Fibroblast of skin of right quadriceps (primary cell): ENCODE measurements around the gene RASGEF1C.
"Not testable (repeated sequence)": the region's sequence is repeated elsewhere in the genome, so short reads cannot be mapped to it uniquely, and the experiment has no call there.

Experiments used
- DNase-seq: peaks from one replicate; pipeline ENCODE4 v3.0.0-alpha.2; 2013

RASGEF1C gene

GRCh38 chr5:180135128-180135955 is 73.7 kb downstream of the RASGEF1C start:
- peak; percentile 6 for DNase-seq

DNA sequence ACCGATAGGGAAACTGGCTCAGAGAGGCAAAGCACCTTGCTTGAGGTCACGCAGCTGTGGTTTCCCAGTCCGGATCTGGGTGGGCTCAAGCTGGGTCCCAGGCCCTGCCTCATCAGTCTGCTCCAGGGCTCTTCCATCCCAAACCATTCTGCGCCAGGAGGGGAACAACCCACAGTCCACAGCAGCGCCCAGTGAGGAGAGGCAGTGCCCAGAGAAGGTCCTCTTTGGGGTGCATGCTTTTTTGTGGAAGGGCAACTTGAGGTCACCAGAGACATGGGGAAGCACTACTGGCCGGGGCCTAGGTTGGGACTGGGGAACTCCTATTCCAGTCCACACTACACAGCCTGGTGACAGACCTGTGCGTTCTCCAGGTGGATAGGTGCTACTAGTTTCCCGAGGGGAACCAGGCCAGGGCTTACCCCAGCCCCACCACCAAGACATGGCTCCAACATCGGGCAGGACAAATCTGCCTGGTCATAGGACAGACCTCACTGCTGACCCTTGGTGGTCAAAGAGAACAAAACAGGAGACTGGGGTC is 75.0 kb downstream of the RASGEF1C start:
- no peak for DNase-seq

GRCh38 chr5:180133551-180133950 is 75.5 kb downstream of the RASGEF1C start:
- no peak for DNase-seq

DNA sequence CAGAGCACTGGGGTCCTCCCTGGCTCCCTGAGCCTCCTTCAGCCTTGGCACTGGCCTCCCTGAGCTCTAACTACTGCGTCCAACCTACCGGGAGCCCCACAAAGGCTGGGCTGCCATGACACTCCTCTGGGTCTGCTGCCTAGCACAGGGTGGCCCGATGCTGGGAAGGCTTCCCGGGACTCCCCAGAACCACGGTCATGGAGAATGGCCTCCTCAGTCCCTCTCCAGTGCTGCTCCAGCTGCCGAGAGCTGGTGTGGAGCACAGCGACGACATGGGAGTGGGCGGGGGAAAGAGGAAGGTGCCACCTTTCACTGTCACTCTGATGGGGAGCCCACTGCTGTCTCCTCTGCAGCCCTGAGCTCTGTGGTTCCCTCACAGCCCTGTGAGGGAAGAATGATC is 76.0 kb downstream of the RASGEF1C start:
- no peak for DNase-seq

GRCh38 chr5:180130876-180131740 is 77.9 kb downstream of the RASGEF1C start:
- no peak for DNase-seq

DNA sequence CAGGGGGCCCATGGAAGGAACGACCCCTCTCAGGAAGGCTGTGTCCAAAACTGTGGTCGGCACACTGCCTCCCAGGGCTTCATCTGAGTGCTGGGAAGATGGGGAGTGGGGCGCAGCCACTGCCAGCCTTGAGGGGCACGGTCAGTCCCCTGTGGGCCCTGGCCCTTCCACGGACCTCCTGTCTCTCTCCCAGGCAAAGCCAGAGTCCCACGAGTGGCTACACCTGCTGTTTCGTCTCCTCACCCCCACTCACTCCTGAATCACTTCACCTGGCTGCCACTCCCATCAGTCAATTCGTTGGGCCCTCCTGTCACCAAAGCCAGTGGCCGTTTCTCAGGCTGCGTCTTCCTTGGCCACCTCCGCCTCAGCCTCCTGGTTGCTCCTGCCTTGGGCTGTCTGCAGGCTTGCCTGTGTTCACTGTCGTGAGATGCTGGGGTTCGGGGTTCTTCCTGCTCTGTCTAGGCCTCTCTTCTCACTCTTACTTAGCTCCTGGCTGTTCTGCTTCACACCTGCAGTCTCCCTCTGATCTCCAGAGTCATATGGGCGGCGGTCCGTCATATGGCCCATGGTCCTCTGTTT is 78.6 kb downstream of the RASGEF1C start:
- DNase-seq: no peak

DNA sequence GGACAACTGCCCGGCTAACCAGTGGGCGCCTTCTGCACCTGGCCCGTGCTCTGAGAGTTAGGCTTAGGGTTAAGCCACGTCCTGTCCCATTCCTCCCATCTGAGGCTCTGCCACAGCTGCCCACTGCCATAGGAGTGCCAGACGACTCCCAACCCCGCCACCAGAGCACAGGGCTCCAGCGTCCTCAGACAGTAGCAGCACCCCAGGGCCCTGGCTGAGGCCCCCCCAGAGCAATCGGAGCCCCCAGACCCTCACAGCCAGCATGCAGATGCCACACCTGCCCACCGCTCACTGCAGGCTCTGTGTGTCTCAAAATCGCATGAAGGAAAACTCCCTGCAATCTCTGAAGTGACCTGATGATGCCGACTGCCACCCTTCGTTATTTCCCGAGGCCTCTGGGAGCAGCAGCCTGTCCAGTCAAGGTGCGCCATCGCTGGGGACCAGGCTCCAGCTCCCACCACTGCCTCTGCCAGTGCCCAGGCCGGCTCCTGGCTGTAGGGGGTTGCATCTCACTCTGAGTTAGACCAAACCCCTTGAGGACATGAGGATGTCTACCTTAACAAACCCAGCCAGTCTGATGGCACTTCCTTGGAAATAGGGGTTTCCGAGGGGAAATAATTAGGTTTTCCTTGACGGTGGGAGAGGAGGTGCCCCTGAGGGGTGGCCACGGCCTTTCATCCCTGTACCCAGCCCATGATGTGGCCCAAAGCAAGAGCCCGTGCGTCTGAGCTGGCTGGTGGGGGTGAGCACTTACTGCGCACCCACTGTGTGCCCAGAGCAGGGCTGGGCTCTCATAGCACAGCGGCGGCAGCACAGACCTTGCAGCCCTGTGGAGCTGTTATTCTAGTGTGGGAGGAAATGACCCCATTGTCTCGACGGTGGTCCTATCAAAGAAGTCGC is 79.5 kb downstream of the RASGEF1C start:
- no peak for DNase-seq

DNA sequence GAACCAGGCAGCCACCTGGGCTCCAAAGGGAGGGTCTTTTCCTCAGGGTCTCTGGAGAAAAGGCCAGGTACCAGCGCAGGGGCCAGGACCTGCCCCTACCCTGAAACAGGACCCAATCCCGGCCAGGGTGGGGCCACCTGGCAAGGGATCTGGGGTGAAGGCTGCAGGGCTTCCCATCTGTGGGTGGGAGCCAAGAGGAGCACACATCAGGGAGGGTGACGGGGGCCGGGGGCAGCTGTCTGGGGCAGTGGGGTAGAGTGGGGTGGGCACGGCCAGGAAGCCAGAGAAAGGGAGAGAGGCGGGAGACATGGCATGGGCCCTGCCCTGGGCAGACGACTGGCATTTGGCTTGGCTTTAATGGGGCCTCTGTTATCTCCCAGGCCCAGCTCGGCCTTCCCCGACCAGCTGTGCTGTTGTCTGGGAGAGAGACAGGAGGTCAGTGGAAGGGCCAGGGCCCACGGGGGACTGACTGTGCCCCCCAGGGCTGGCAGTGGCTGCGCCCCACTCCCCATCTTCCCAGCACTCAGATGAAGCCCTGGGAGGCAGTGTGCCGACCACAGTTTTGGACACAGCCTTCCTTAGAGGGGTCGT is 80.2 kb downstream of the RASGEF1C start:
- no peak for DNase-seq

DNA sequence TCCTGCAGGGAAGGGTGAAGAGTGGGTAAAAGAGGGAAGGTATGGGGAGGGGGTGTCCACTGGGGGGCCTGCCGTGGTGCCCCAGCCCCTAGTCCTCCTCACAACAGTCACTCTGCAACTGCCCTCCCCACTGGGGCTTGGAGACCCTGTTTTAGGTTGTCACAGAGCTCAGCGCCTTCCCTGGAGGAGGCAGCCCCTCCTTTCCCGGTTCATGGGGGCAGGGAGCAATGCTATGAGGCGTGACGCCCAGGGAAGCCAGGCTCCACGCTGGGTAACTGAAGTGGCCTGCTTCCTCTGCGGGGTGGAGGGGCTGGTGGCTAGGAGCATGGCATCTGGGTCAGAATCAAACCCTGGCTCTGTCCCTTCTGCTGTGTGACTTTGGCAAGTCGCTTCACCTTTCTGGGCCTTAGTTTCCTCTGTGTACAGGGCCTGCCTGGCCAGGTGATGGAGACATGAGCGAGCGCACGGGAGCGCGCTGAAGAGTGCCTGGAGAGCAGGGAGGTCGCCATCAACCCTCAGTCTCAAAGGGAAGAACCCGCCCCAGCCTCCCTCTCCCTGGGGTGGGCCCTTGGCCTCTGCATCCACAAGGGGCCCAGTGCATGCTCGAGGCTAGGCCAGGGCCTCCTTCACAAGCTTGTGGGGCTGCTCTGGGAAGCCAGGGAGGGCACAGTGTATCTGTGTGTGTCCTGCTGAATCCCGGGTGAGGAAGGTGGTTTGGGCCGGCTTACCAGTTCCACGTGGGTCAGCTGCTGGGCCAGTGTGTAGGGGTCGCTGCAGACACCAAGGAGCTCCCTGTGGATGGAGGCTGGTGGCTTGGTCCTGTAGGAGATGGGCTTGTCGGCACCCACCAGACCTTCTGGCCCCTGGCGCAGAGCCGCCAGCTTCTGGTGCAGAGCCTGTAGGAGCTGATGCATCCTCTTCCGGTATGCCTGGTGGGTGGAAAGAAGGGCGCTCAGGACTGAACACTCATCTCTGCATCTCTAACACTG is 81.0 kb downstream of the RASGEF1C start:
- no peak for DNase-seq

DNA sequence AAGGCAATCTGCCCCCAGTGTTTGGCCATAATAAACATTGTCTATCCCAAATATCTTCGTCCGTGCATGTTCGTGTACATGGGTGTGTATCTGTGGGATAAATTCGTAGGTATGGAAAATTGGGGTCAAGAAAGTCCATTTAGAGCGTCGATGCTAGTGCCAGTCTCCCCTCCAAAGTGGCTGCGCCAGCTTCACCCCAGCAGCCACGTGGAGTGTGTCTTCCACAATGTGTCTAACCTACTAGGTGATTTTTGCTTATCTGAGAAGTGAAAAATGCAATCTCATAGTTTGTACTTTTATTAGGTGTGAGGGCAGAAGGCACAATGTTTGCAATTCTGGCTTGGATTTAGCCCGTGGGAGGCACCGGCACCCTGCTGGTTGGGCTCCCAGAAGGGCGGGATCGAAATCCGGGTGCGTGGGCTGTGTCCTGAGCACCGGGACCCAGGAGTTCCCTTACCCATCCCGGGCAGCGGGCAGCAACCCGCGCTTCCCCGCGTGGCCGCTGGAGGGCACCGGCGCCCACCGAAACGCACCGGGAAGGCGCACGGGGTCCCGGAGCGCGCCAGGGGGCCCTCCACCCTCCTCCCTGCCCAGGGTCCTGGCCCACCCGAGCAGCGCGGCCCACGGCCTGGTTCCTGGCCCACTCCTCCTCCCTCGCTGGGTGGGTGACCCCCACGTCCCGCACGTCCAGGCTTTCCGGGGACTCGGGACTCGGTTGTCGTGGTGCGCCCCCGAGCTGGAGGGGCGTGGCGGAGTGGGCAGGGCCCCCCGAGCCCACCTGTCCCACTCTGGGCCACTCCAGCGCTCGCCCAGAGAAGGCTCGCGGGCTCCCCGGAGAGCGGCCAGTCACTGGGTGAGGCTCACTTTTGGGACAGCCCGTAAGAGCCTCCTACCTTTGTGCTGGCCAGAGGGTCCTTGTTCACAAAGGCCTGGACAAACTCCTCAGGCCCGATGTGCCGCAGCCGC is 82.0 kb downstream of the RASGEF1C start:
- no peak for DNase-seq

DNA sequence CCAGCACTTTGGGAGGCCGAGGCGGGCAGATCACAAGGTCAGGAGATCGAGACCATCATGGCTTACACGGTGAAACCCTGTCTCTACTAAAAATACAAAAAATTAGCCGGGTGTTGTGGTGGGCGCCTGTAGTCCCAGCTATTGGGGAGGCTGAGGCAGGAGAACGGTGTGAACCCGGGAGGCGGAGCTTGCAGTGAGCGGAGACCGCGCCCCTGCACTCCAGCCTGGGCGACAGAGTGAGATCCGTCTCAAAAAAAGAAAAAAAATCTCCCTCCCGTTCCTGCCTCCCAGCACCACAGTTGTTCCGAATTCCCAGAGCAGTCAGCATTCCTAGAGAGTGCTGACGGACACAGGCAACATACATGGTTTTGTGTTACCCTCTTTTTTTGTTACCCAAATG is 82.9 kb downstream of the RASGEF1C start:
- DNase-seq: not testable (repeated sequence)

GRCh38 chr5:180124662-180125061 is 84.3 kb downstream of the RASGEF1C start:
- DNase-seq: not testable (repeated sequence)

DNA sequence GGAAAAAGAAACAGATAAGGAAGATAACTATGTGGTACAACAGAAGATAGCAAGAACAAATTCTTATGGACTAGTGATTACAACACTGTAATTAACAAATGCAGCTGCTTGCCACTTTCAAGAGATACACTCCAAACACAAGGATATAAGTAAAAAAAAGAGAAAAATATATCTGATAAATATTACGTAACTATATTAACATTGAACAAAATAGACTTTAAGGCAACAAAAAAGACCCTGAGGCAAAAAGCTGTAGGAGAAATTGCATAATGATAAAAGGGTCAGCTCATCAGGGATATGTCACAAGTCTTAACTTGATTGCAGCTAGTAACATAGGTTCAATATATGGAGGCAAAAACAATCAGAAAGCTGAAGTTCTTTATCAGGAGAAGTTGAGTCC is 86.1 kb downstream of the RASGEF1C start:
- no peak for DNase-seq

DNA sequence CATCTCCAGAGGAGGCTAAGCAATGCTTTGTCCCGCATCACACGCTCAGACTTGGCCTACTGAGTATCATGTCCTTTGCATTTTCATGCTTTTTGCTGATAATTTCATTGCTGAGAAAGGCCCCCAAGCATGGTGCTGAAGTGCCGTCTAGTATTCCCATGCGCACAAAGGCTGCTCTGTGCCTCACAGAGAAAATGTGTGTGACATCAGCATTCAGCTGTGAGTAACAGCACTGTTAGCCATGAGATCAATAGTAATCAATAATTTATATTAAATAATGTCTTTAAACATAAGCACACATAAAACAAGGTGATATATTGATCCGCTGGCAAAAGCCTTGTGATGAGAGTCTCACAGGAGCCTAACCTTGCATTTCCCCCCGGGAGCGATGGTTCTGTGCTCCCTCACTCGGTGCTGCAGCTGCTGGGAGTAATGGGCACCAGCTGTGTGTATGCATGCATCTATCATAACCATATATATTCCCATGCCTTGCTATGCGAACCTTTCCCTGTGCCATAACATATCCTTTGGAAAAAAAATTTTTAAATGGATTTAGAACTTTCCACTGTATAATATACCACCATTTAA is 87.1 kb downstream of the RASGEF1C start:
- DNase-seq: no peak

GRCh38 chr5:180120237-180121101 is 88.5 kb downstream of the RASGEF1C start:
- DNase-seq: no peak

DNA sequence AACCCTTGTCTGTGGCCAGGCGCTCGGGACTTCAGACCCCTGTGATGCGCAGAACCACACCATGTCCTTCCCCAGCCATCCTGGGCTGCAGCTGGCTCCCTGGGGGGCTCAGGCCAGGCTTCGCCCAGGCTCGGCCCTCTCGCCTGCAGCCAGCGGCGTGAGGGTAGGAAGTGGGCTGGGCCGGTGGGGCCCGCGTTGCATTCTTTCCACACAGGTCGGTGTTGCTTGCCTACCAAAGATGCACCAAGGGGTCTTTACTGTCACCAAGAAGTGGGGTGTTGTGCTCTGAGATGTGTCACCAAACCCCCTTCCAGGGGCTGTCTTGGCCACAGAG is 89.1 kb downstream of the RASGEF1C start:
- no peak for DNase-seq

GRCh38 chr5:180119031-180119902 is 89.7 kb downstream of the RASGEF1C start:
- DNase-seq: no peak
